ENCODE measurements around the gene ADRA2B.
"Not testable (repeated sequence)": the region's sequence is repeated elsewhere in the genome, so short reads cannot be mapped to it uniquely, and the experiment has no call there.

ADRA2B gene

DNA sequence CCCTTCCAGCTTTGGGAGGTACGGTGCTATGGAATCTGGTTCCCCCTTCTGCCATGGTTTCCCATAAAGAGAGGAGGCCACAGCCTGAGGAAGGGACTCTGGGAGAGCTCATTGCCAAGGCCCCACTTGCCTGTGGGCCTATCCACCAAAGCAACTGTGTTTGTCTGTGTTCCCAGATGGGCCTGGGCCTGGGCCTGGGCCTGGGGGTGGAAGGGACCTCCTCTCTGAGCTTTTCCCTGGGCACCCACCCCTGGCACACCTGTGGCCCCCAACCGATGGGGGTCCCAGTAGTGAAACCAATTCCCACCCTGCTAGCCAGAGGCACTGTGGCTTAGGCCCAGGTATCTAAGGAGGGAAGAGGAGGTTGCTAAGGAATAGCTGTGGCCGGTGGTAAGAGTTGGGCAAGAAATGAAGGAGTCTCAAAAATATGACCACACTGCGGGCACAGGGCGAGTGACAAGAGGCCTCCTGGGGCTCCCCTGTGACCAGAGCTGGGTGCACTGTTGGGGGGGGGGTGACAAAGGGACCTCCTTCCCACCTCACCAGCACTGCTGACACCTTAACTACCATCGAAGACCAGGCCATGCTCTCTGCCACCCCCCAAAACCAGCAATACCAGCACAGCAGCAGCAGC lies 33.8 kb upstream of the ADRA2B start:
- DNase-seq (ENCODE audit: low spot score): no peak

GRCh38 chr2:96148410-96149217 lies 32.2 kb upstream of the ADRA2B start:
- peak; percentile 43 for DNase-seq (ENCODE audit: low spot score)

DNA sequence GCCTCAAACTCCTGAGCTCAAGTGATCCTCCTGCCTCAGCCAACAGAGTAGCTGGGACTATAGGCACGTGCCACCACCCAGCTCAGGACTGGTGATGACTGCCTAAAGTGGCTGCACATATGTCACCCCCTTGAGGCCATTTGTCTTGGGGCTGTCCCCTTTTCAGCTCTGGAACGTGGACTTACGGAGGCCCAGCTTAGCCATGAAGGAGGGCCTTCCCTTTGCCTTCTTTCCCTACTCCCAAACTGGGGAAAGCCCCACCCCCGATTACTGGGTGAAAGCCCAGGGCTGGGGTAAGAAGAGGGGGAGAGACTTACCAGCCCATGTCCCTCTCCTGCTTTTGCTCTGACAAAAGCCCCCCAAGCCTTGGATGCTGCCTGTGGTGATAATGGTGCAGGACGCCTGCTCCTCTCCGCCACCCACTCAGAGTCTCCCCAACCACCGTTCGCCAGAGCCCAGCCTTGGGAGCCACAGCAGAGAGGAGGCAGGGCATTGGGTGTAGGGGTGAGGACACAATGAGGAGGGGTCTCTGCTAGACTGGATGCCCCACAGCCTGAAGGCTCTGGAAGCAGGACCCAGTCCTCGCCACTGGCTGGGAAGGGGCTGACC lies 31.3 kb upstream of the ADRA2B start:
- no peak for DNase-seq (ENCODE audit: low spot score)

- no peak for DNase-seq (ENCODE audit: low spot score)
These were observed 30.7 kb upstream of the ADRA2B start for GRCh38 chr2:96146881-96147592.

GRCh38 chr2:96146153-96146880 lies 29.9 kb upstream of the ADRA2B start:
- peak; percentile 63 for DNase-seq (ENCODE audit: low spot score)

- DNase-seq (ENCODE audit: low spot score): no peak
These were observed 29.4 kb upstream of the ADRA2B start for GRCh38 chr2:96145848-96146152.

DNA sequence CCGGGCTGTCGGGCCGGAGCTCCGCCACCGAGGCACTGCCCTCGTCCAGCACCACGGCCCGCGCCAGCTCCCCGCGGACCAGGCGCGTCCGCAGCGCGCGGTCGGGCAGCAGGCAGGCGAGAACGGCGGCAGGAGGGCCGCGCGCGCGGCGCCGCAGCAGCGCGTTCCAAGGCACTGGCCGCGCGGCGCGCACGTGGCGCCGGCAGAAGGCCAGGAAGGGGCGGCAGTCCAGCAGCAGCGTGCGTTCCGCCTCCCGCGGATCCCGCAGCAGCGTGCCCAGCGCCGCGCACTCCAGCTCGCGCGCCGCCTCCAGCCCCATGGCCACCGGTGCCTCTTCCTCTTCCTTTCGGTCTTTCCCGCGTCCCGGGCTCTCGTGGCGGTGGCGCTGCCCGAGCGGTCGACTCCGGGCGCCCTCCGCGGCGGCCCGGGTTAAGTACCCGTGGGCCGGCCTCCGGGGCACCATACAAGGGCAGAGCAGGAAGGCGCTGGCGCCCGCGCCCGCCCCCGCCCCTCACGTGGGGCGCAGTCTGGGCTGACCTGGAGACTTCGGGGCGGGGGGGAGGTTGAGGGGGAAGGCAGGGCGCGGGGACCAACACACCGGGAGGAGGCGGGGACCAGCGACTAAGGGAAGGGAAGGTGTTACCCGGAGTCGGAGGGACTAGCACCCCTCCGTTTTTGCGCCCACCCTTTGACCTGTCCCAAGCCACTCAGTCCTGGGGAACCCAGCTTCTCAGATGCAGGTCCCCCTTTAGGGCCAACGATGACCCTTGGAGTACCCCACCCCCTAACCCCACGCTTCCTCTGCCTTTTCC lies 28.9 kb upstream of the ADRA2B start, which contains the start of gene DUSP2:
DUSP2 (minus strand) TSS at position 405 of the 812 bp plus-strand sequence; CDS start at position 319, 86 bp downstream.
- peak; percentile 65 for DNase-seq (ENCODE audit: low spot score)

- DNase-seq (ENCODE audit: low spot score): no peak
These were observed 28.2 kb upstream of the ADRA2B start for GRCh38 chr2:96144481-96145035.

DNA sequence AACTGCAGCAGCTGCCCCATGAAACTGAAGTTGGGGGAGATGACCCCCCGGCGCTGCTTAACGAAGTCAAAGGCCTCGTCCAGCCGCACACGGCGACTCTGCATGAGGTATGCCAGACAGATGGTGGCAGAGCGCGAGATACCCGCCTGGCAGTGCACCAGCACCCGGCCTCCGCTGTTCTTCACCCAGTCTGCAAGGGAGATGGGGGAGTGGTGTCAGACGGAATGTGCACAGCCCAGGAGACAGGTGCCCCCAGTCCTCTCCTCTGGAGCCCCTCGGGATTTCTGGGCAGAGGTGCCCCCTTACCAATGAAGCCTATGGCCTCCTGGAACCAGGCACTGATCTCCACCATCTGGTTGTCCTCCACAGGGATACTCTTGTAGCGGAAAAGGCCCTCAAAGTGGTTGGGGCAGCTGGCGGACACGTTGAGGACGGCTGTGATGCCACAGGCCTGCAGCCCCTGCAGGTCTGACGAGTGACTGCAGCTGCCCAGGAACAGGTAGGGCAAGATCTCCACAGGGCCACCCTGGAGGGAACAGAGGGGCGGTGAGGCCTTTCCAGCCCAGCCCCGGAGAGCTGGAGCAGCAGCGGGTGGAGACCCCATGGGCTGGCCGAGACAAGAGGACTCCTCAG lies 27.6 kb upstream of the ADRA2B start:
- DNase-seq (ENCODE audit: low spot score): no peak

- no peak for DNase-seq (ENCODE audit: low spot score)
These were observed 27.0 kb upstream of the ADRA2B start for GRCh38 chr2:96143231-96143847.

- no peak for DNase-seq (ENCODE audit: low spot score)
These were observed 26.1 kb upstream of the ADRA2B start for GRCh38 chr2:96142217-96143113.

DNA sequence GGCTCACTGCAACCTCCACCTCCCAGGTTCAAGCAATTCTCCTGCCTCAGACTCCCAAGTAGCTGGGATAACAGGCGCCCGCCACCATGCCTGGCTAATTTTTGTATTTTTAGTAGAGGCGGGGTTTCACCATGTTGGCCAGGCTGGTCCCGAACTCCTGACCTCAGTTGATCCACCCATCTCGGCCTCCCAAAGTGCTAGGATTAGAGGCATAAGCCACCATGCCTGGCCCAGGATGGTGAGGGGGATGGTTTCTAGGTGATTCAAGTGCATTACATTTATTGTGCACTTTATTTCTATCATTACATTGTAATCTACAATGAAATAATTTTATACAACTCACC lies 25.2 kb upstream of the ADRA2B start:
- DNase-seq (ENCODE audit: low spot score): not testable (repeated sequence)

GRCh38 chr2:96140941-96141623 lies 24.7 kb upstream of the ADRA2B start:
- no peak for DNase-seq (ENCODE audit: low spot score)

DNA sequence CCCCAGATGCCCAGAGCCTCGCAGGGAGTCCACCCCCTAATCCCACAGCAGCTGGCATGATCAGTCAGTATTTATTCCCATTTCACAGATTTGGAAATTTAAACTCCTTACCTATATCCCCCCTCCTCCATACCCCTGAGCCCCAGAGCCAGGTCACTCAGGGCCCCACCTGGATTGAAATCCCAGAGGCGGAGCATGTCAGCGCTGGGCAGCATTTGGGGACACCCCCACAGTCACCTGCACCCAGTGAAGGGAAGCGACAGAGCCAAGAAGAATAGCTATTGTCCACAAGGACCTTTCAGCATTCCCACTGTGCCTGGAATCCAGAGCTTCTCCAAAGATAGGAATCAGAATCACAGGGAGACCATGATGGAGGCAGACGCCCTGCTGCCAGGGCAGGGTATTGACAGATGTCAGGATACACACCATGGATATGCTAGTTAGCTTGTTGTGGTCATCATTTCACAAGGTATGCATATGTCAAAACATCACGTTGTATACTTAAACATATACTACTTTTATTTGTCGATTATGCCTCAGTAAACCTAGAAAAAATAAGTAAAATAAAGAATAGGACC lies 22.9 kb upstream of the ADRA2B start:
- DNase-seq (ENCODE audit: low spot score): no peak

- DNase-seq (ENCODE audit: low spot score): peak; percentile 45
These were observed 22.1 kb upstream of the ADRA2B start, which contains the start of gene ASTL for GRCh38 chr2:96138179-96139145. TSS of gene ASTL (minus strand) at chr2:96138502. CDS start at chr2:96138436, 66 bp downstream.
